ENCODE results near the gene NLRC3. TPM values are rescaled to one million over a fixed set of nuclear protein-coding genes. Genes with fewer than 3 reads are reported as not detected.
"Not testable (repeated sequence)": the region's sequence is repeated elsewhere in the genome, so short reads cannot be mapped to it uniquely, and the experiment has no call there.

Gene NLRC3
- total RNA-seq, 1 experiment from 2014 or later = 0.03 TPM

- DNase-seq = no peak
- Histone ChIP-seq H3K27me3 (no peaks in the 10 kb centered on the region), H3K4me3 (no peak overlapping the region), H3K36me3 (peaks cover 30% of the 10 kb centered on the region), H3K9me3 (no peaks in the 10 kb centered on the region)
Observed at GRCh38 chr16:3542601-3543373, 34.4 kb downstream of the NLRC3 start.

- no peaks in the 10 kb centered on the region for H3K9me3 ChIP-seq
- H3K36me3 ChIP-seq = peaks cover 30% of the 10 kb centered on the region
- H3K4me3 ChIP-seq = no peak overlapping the region
- DNase-seq = no peak
- no peaks in the 10 kb centered on the region for H3K27me3 ChIP-seq
Observed at GRCh38 chr16:3541527-3542155, 35.6 kb downstream of the NLRC3 start.

- peaks cover 38% of the 10 kb centered on the region for H3K36me3 ChIP-seq
- H3K27me3 ChIP-seq = no peaks in the 10 kb centered on the region
- H3K4me3 ChIP-seq = no peak overlapping the region
- DNase-seq = no peak
- no peaks in the 10 kb centered on the region for H3K9me3 ChIP-seq
Observed at GRCh38 chr16:3538222-3538621, 39.0 kb downstream of the NLRC3 start.

DNA sequence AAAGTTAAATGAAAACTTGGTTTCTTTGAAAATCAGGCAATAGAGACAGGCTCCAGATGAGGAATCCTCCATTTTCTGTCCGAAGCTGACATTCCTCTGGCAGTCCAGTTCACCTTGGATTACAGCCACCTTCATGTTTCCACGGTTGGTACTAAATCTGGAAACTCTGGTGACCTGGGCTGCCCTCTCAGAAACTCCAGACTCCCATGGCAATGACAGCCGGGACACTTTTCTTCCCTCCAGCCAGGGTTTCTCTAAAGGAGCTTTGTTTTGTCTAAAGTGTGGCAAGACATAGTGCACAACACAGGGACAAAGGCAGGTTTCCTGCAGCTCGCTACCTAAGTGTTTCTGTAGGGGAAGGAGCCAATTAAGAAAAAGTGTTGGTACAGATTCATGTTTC, 40.4 kb downstream of the NLRC3 start:
- H3K36me3 ChIP-seq = peaks cover 47% of the 10 kb centered on the region
- peak overlapping the region; percentile 0; the same call in 1 of the 2 replicates for H3K4me3 ChIP-seq
- H3K9me3 ChIP-seq = no peaks in the 10 kb centered on the region
- DNase-seq = peak; percentile 32
- H3K27me3 ChIP-seq = no peaks in the 10 kb centered on the region

- peak; percentile 86 for DNase-seq
- H3K36me3 ChIP-seq = peaks cover 46% of the 10 kb centered on the region
- H3K27me3 ChIP-seq = no peaks in the 10 kb centered on the region
- H3K4me3 ChIP-seq = peak overlapping the region; percentile 0; the same call in 1 of the 2 replicates
- no peaks in the 10 kb centered on the region for H3K9me3 ChIP-seq
Observed at GRCh38 chr16:3536271-3536731, 40.9 kb downstream of the NLRC3 start.

DNA sequence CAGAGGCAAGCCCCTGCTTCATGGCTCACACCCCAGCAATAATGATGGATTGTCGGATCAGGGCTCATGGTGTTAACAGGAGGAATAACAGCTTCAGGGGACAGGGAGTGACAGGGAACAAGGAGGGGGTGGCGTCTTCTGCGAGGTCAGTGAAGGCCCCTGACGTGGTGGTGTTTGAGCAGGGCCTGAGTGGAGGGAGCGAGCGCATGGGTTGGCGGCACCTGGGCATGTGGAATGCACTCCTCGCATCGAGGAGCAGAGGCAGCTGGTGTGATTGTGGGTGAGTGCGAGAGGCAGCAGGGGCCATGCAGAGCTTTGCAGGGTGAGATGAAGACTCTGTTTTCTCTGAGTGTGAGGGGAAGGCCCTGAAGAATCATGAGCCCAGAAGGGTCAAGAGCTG, 43.1 kb downstream of the NLRC3 start:
- Histone ChIP-seq H3K4me3 (no peak overlapping the region), H3K27me3 (no peaks in the 10 kb centered on the region)

GRCh38 chr16:3532741-3533140, 44.5 kb downstream of the NLRC3 start:
- no peak overlapping the region for H3K4me3 ChIP-seq
- peaks cover 48% of the 10 kb centered on the region for H3K36me3 ChIP-seq
- H3K27me3 ChIP-seq = no peaks in the 10 kb centered on the region
- DNase-seq = no peak
- H3K9me3 ChIP-seq = no peaks in the 10 kb centered on the region

More for the DNA sequence above, 43.1 kb downstream of the NLRC3 start:
- Histone ChIP-seq H3K36me3 (peaks cover 44% of the 10 kb centered on the region), H3K9me3 (no peaks in the 10 kb centered on the region)
- DNase-seq = no peak

DNA sequence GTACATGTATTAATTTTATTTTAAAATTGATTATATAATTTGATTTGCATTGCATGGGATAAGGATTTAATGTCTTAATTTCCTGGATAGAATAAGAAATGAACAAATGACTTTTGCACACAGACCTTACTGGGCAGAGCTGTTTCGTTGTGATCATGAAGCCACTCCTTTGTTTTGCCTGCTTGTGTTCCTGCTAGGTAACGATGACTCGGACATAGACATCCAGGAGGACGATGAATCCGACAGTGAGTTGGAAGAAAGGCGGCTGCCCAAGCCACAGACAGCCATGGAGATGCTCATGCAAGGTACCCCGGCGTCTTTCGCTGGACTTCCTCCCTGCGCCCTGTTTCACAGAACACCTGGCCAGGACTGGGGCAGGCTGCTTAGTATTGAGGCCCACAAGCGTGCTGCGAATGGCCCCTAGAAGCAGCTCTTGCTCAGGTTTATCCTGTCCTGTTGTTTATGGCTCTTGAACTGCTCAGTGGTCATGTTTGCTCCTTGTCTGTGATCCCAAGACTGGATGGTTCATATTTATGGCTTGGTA, 46.8 kb downstream of the NLRC3 start:
- H3K4me3 ChIP-seq = no peak overlapping the region
- DNase-seq = no peak
- peaks cover 57% of the 10 kb centered on the region for H3K36me3 ChIP-seq
- H3K27me3 ChIP-seq = no peaks in the 10 kb centered on the region
- H3K9me3 ChIP-seq = no peaks in the 10 kb centered on the region

- peaks cover 59% of the 10 kb centered on the region for H3K36me3 ChIP-seq
Observed at GRCh38 chr16:3529175-3529574, 48.0 kb downstream of the NLRC3 start.

GRCh38 chr16:3528406-3528805, 48.8 kb downstream of the NLRC3 start:
- H3K36me3 ChIP-seq = peaks cover 65% of the 10 kb centered on the region
- no peak overlapping the region for H3K4me3 ChIP-seq
- DNase-seq = no peak
- H3K27me3 ChIP-seq = no peaks in the 10 kb centered on the region
- no peaks in the 10 kb centered on the region for H3K9me3 ChIP-seq

More at GRCh38 chr16:3529175-3529574, 48.0 kb downstream of the NLRC3 start:
- no peak for DNase-seq
- H3K9me3 ChIP-seq = no peaks in the 10 kb centered on the region
- no peak overlapping the region for H3K4me3 ChIP-seq
- no peaks in the 10 kb centered on the region for H3K27me3 ChIP-seq

DNA sequence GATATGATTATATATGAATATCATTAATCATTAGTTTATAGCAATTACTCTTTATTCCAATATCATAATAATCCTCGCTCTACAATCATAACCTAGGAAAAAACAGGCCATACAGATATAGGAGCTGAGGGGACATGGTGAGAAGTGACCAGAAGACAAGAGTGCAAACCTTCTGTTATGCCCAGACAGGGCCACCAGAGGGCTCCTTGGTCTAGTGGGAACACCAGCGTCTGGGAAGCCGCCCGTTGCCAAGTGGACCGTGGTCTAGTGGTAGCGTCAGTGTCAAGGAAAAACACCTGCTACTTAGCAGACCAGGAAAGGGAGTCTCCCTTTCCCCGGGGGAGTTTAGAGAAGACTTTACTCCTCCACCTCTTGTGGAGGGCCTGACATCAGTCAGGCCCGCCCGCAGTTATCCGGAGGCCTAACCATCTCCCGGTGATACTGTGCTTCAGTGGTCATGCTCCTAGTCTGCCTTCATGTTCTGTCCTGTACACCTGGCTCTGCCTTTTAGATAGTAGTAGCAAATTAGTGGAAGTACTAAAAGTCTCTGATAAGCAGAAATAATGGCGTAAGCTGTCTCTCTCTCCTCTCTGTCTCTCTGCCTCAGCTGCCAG, 49.9 kb downstream of the NLRC3 start:
- peak; percentile 66 for DNase-seq
- H3K36me3 ChIP-seq = peaks cover 63% of the 10 kb centered on the region

DNA sequence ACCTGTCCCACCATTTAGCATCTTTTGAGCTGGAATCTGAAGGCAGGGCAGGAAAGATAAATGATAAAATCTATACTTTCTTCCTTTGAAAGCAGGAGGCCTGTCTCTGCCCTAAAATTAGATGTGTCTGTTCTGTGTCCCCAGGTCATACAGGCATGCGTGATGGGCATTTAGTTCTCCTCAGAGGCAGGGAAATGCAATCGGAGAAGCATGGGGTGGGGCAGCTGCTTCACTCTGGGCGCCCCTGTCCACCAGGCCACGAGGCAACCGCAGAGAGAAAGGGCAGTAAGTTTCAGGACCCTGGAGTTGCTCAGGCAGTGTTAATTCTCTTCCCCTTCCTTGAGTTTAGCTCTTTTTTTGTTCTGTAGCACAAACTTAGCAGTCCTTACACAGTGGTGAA, 51.3 kb downstream of the NLRC3 start:
- Histone ChIP-seq H3K36me3 (peaks cover 56% of the 10 kb centered on the region), H3K27me3 (no peaks in the 10 kb centered on the region), H3K4me3 (no peak overlapping the region), H3K9me3 (no peaks in the 10 kb centered on the region)
- no peak for DNase-seq

More for the DNA sequence above, 49.9 kb downstream of the NLRC3 start:
- not testable (repeated sequence) for H3K4me3 ChIP-seq, H3K9me3 ChIP-seq, H3K27me3 ChIP-seq

- no peak overlapping the region for H3K4me3 ChIP-seq
- DNase-seq = no peak
- H3K27me3 ChIP-seq = no peaks in the 10 kb centered on the region
- peaks cover 49% of the 10 kb centered on the region for H3K36me3 ChIP-seq
- no peaks in the 10 kb centered on the region for H3K9me3 ChIP-seq
Observed at GRCh38 chr16:3523281-3523680, 53.9 kb downstream of the NLRC3 start.

DNA sequence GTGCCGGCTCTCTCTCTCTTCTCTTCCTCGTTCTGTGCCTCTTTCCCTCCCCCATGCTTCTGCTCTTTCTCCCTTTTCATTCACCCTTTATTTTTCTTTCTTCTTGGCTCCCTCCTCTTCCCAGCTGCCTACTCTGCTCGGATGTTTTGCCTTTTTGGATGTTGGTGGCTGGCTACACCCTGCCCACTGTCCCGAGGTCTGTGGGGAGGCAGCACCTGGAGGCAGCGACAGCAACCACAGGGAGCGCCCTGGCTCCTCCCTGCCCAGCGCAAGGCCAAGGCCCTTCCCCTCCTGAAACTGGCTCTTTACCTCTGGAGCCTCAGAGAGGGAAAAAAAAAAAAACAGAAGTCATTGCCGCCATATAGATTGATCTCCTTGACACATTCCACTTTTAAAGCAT, 56.4 kb downstream of the NLRC3 start:
- no peak overlapping the region for H3K4me3 ChIP-seq
- H3K9me3 ChIP-seq = no peaks in the 10 kb centered on the region
- peaks cover 47% of the 10 kb centered on the region for H3K36me3 ChIP-seq
- no peak for DNase-seq
- no peaks in the 10 kb centered on the region for H3K27me3 ChIP-seq

DNA sequence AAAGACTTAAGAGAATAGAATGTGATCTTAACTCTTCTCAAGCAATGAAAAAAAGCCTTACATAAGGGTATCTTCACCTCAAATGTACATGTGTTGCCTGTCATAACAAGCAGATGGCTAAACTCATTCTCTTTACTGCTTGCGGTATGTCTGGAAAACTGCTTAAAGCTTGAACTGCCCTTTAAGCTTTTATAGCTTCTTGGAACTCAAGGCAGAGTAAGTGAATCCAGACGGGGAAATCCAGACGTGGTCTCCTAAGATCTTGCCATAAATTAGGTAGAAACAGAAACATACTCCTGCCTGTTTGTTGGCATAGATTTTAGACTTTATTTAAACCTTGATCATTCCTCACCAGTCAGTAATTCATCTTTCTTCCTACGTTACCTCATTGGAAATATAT, 56.8 kb downstream of the NLRC3 start:
- Histone ChIP-seq H3K36me3 (peaks cover 51% of the 10 kb centered on the region), H3K9me3 (no peaks in the 10 kb centered on the region), H3K4me3 (no peak overlapping the region), H3K27me3 (no peaks in the 10 kb centered on the region)
- DNase-seq = no peak

DNA sequence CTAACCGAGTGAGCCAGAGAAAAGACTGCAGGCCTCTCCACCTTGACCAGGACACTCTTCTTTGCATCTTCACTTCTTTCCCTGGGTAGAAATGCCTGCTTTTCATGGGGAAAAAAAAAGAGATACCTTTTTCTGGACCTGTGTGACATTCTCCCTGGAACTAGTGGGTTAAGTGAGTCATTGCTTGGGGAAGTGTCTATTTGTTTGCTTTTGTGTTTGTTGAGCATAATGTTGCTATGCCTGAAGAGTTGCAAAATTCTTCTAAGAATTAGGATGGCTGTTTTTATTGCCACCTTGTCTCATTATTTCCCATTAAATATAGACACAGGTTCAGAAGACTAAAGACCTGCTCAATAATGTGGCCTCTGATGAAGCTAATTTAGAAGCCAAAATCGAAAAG, 57.6 kb downstream of the NLRC3 start:
- H3K36me3 ChIP-seq = peaks cover 49% of the 10 kb centered on the region
- no peaks in the 10 kb centered on the region for H3K9me3 ChIP-seq
- no peaks in the 10 kb centered on the region for H3K27me3 ChIP-seq
- DNase-seq = no peak
- H3K4me3 ChIP-seq = no peak overlapping the region

DNA sequence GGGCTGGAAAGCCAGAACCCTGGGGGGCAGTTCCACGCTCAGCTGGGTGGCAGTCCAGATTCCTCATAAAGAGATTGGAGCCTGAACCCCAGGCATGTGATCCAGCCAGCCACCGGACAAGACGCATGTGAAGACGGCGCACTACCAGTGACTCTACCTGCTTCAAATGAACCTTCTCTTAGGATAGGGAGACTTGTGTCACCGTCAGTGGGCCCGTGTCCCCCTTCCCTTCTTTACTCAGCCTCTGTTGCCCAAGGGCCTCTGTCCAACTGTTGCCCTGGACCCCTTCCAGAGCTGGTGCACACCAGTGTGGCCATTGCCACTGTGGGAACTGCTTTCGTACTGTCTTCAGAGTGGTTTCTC, 58.2 kb downstream of the NLRC3 start:
- H3K4me3 ChIP-seq = no peak overlapping the region
- H3K36me3 ChIP-seq = peaks cover 54% of the 10 kb centered on the region
- H3K27me3 ChIP-seq = no peaks in the 10 kb centered on the region
- no peaks in the 10 kb centered on the region for H3K9me3 ChIP-seq
- no peak for DNase-seq
